ENCODE results near the gene FASTK.

Gene FASTK

DNA sequence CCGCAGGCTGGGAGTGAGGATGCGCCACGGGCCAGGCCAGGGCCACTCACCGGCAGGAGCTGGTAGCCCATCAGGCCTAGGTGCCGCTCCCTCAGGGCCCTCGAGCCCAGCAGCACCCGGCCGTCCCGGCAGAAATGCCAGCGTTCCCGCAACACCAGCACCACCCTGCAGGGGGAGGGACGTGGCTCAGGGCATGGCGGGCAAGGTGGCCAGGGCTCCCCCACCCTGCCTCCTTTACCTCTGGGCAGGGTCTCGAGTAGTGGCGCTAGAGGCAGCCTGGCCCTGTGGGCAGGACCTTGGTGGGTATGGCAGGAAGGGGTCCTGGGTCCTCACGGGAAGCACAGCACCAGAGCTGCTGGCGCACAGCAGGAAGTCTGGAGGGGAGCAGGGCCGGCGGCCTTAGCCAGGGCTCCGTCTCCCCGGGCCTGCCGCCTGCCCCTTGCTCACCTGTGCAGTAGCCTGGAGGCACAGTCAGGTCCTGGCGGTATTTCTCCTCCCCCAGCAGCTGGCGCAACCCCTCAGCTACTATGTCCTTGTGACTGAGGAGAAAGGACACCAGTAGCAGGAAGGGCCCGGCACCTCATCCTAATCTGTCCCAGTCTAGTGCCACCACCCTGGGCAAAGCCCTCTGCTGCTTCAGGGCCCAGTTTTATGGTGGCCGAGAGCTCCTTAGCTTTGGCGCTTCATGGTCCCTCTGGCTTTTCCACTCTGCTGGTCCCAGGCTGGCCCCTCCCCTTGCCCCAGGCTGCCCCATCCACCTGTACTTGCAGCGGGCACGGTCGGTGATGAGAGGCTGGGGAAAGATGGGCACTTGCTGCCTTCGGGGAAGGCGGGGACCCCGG is 3.5 kb downstream of the FASTK start:
- no peak overlapping the region for H3K4me3 ChIP-seq (ENCODE audit: low read depth, low read length)
- no peak for DNase-seq (ENCODE audit: low read depth)
- TF ChIP-seq, protein P1, sequence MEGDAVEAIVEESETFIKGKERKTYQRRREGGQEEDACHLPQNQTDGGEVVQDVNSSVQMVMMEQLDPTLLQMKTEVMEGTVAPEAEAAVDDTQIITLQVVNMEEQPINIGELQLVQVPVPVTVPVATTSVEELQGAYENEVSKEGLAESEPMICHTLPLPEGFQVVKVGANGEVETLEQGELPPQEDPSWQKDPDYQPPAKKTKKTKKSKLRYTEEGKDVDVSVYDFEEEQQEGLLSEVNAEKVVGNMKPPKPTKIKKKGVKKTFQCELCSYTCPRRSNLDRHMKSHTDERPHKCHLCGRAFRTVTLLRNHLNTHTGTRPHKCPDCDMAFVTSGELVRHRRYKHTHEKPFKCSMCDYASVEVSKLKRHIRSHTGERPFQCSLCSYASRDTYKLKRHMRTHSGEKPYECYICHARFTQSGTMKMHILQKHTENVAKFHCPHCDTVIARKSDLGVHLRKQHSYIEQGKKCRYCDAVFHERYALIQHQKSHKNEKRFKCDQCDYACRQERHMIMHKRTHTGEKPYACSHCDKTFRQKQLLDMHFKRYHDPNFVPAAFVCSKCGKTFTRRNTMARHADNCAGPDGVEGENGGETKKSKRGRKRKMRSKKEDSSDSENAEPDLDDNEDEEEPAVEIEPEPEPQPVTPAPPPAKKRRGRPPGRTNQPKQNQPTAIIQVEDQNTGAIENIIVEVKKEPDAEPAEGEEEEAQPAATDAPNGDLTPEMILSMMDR (IDR thresholded peaks at IDR 0.05; ENCODE audit: control insufficient read depth, extremely low read depth, insufficient read depth): peak; percentile 21; the same call in 1 of the 2 replicates

DNA sequence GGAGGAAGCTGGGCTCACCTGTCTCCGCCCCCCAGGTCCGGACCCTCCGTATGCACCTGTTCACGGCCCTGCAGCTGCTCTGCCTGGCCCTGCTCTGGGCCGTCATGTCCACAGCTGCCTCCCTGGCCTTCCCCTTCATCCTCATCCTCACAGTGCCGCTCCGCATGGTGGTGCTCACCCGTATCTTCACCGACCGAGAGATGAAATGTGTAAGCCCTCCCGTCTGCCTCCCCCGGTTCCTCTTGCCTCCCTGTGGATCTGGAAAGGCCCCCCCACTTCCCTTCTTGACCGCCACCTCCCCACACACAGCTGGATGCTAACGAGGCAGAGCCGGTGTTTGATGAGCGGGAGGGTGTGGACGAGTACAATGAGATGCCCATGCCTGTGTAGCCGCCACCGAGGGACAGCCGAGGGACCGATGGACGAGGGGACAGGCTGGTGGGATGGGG is 4.6 kb downstream of the FASTK start:
- H3K4me3 ChIP-seq (ENCODE audit: low read depth, low read length): no peak overlapping the region
- TF ChIP-seq, protein P1 (IDR thresholded peaks at IDR 0.05; ENCODE audit: control insufficient read depth, extremely low read depth, insufficient read depth): no peak
- DNase-seq (ENCODE audit: low read depth): no peak

DNA sequence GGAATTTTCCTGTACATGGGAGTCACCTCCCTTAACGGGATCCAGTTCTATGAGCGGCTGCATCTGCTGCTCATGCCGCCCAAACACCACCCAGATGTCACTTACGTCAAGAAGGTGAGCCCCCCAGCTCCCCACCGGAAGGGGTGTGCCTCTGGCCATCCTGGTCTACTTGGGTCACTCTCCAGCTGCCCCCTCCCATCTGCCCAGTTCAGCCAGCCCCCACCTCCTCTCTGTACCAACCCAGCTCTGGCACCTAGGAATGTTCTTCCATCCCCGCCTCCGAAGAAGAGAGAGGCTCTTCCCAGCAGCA is 5.0 kb downstream of the FASTK start:
- no peak for DNase-seq (ENCODE audit: low read depth)
- no peak overlapping the region for H3K4me3 ChIP-seq (ENCODE audit: low read depth, low read length)
- TF ChIP-seq, protein P1 (IDR thresholded peaks at IDR 0.05; ENCODE audit: control insufficient read depth, extremely low read depth, insufficient read depth): no peak

DNA sequence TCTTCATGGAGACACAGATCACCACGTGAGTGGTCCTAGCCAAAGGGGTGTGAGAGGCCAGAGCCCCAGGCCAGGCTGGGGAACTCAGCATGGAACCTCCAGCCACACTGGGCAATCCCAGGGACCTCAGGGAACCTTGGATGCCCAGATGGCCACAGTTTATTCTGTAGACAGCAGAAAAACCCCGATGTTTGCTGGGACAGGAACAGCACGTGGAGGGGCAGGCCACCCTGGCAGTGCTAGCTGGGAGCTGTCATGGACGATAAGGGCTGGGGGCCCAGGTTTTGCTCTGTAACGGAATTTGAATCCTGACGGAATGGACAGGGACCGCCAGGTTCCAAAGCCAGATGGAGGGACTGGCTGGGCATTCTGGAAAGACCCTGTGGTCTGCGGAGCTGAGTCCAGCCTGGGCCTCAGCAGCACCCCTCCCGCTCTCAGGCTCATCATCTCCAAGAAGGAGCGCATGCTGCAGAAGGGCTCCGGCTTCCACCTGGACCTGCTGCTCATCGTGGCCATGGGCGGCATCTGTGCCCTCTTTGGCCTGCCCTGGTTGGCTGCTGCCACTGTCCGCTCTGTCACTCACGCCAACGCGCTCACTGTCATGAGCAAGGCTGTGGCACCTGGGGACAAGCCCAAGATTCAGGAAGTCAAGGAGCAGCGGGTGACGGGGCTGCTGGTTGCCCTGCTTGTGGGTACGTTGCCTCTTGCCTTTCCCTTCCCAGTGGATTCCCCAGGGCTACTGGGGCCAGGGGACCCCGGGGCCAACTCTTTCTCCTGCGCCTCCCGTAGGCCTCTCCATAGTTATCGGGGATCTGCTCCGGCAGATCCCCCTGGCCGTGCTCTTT is 5.6 kb downstream of the FASTK start:
- TF ChIP-seq, protein P1 (IDR thresholded peaks at IDR 0.05; ENCODE audit: control insufficient read depth, extremely low read depth, insufficient read depth): no peak
- no peak for DNase-seq (ENCODE audit: low read depth)
- no peak overlapping the region for H3K4me3 ChIP-seq (ENCODE audit: low read depth, low read length)

DNA sequence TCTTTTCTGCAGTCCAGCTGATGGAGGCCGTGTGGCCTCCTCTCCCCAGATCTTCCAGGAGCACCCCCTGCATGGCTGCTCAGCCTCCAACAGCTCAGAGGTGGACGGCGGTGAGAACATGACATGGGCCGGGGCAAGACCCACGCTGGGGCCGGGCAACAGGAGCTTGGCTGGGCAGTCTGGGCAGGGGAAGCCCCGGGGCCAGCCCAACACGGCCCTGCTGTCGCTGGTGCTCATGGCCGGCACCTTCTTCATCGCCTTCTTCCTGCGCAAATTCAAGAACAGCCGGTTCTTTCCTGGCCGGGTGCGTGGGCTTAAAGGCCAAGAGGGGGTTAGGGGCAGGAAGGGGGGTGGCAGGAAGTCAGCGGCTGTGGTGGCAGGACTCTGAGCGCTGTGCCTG is 6.6 kb downstream of the FASTK start:
- TF ChIP-seq, protein P1 (IDR thresholded peaks at IDR 0.05; ENCODE audit: control insufficient read depth, extremely low read depth, insufficient read depth): no peak
- H3K4me3 ChIP-seq (ENCODE audit: low read depth, low read length): no peak overlapping the region
- no peak for DNase-seq (ENCODE audit: low read depth)

DNA sequence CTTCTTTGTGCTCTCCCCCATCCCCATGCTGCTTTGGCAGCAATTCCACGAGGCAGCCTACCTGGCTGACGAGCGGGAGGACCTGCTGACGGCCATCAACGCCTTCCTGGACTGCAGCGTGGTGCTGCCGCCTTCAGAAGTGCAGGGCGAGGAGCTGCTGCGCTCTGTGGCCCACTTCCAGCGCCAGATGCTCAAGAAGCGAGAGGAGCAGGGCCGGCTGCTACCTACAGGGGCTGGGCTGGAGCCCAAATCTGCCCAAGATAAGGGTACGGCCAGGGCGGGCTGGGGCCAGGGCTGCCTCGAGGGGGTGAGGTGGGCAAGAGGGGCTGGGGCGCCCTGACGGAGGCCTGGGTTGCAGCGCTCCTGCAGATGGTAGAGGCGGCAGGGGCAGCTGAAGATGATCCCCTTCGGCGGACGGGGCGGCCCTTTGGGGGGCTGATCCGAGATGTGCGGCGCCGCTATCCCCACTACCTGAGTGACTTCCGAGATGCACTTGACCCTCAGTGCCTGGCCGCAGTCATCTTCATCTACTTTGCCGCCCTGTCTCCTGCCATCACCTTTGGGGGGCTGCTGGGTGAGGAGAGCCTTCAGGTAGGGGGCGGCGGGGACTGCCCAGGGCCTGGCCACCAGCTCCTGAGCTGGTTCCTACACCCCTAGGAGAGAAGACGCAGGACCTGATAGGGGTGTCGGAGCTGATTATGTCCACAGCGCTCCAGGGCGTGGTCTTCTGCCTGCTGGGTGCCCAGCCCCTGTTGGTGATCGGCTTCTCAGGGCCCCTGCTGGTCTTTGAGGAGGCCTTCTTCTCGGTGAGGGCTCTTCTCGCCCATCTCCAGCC is 9.4 kb downstream of the FASTK start:
- TF ChIP-seq, protein P1 (IDR thresholded peaks at IDR 0.05; ENCODE audit: control insufficient read depth, extremely low read depth, insufficient read depth): no peak
- H3K4me3 ChIP-seq (ENCODE audit: low read depth, low read length): no peak overlapping the region
- no peak for DNase-seq (ENCODE audit: low read depth)
